ENCODE results near the gene NUMBL.

NUMBL gene

GRCh38 chr19:40689339-40690049 lies 957 bp downstream of the NUMBL start:
- DNase-seq, result peak; percentile 19

- no peak for DNase-seq
These were observed 1.5 kb downstream of the NUMBL start for GRCh38 chr19:40688987-40689338.

- DNase-seq, result no peak
These were observed 2.1 kb downstream of the NUMBL start for GRCh38 chr19:40688309-40688708.

- peak; percentile 45 for DNase-seq
These were observed 2.9 kb downstream of the NUMBL start for GRCh38 chr19:40687525-40688016.

- DNase-seq, result no peak
These were observed 3.4 kb downstream of the NUMBL start for GRCh38 chr19:40686882-40687524.

- DNase-seq, result no peak
These were observed 4.9 kb downstream of the NUMBL start for GRCh38 chr19:40685563-40685962.

GRCh38 chr19:40685016-40685526 lies 5.4 kb downstream of the NUMBL start:
- DNase-seq, result no peak

GRCh38 chr19:40684280-40684679 lies 6.2 kb downstream of the NUMBL start:
- no peak for DNase-seq

GRCh38 chr19:40683437-40683836 lies 7.0 kb downstream of the NUMBL start:
- no peak for DNase-seq

- no peak for DNase-seq
These were observed 8.0 kb downstream of the NUMBL start for GRCh38 chr19:40682431-40682964.

- DNase-seq, result no peak
These were observed 9.4 kb downstream of the NUMBL start for GRCh38 chr19:40681039-40681438.

GRCh38 chr19:40677156-40677555 lies 13.3 kb downstream of the NUMBL start:
- no peak for DNase-seq

GRCh38 chr19:40674291-40674690 lies 16.2 kb downstream of the NUMBL start:
- DNase-seq, result no peak

GRCh38 chr19:40673397-40673796 lies 17.1 kb downstream of the NUMBL start:
- no peak for DNase-seq

GRCh38 chr19:40672573-40673299 lies 17.7 kb downstream of the NUMBL start:
- no peak for DNase-seq

GRCh38 chr19:40672038-40672437 lies 18.4 kb downstream of the NUMBL start:
- no peak for DNase-seq

- no peak for DNase-seq
These were observed 19.0 kb downstream of the NUMBL start for GRCh38 chr19:40671404-40671803.

GRCh38 chr19:40668991-40669614 lies 21.3 kb downstream of the NUMBL start:
- DNase-seq, result no peak

GRCh38 chr19:40667602-40668001 lies 22.8 kb downstream of the NUMBL start:
- DNase-seq, result no peak

GRCh38 chr19:40666803-40667438 lies 23.5 kb downstream of the NUMBL start:
- no peak for DNase-seq

- peak; percentile 10 for DNase-seq
These were observed 26.5 kb downstream of the NUMBL start for GRCh38 chr19:40663695-40664692.

Data from CD4-positive, alpha-beta T cell treated with Interleukin-4 for 4 hours (primary cell).